HG03342 (cell line): ENCODE measurements around the gene RAB1B.
A peak's percentile ranks its signal among the peaks of the same experiment; 100 is the strongest.

ENCODE experiments used
- ATAC-seq: cut with Tn5 transposase; IDR thresholded peaks from one replicate; pipeline ENCODE4 v1.9.1; 2021; ENCODE audit warnings: mild to moderate bottlenecking, moderate library complexity; ENCODE audit not compliant: unreplicated experiment

Gene RAB1B

GRCh38 chr11:66268244-66268951 lies at the start of gene RAB1B:
Gene RAB1B (plus strand): TSS chr11:66268639. CDS start chr11:66268680, 41 bp downstream.
- peak; percentile 72 for ATAC-seq

GRCh38 chr11:66218846-66219620 lies 49.4 kb upstream of the RAB1B start:
- ATAC-seq, result no peak

- no peak for ATAC-seq
Measured at GRCh38 chr11:66219846-66220565, 48.4 kb upstream of the RAB1B start.

GRCh38 chr11:66220566-66220935 lies 47.9 kb upstream of the RAB1B start:
- no peak for ATAC-seq

GRCh38 chr11:66221012-66221411 lies 47.4 kb upstream of the RAB1B start:
- no peak for ATAC-seq

- no peak for ATAC-seq
Measured at GRCh38 chr11:66221726-66222236, 46.7 kb upstream of the RAB1B start.

GRCh38 chr11:66222358-66223149 lies 45.9 kb upstream of the RAB1B start:
- ATAC-seq, result peak; percentile 79

GRCh38 chr11:66224226-66224855 lies 44.1 kb upstream of the RAB1B start:
- ATAC-seq, result no peak

GRCh38 chr11:66225066-66225465 lies 43.4 kb upstream of the RAB1B start:
- ATAC-seq, result no peak

GRCh38 chr11:66226101-66226500 lies 42.3 kb upstream of the RAB1B start:
- ATAC-seq, result no peak

GRCh38 chr11:66227700-66228099 lies 40.7 kb upstream of the RAB1B start:
- ATAC-seq, result no peak

- no peak for ATAC-seq
Measured at GRCh38 chr11:66228521-66228920, 39.9 kb upstream of the RAB1B start.

- ATAC-seq, result no peak
Measured at GRCh38 chr11:66230156-66230555, 38.3 kb upstream of the RAB1B start.

GRCh38 chr11:66230978-66231377 lies 37.5 kb upstream of the RAB1B start:
- no peak for ATAC-seq

- no peak for ATAC-seq
Measured at GRCh38 chr11:66231561-66231960, 36.9 kb upstream of the RAB1B start.

GRCh38 chr11:66232769-66233168 lies 35.7 kb upstream of the RAB1B start:
- no peak for ATAC-seq

- no peak for ATAC-seq
Measured at GRCh38 chr11:66233301-66233700, 35.1 kb upstream of the RAB1B start.

GRCh38 chr11:66235141-66235540 lies 33.3 kb upstream of the RAB1B start:
- no peak for ATAC-seq

GRCh38 chr11:66237867-66238266 lies 30.6 kb upstream of the RAB1B start:
- no peak for ATAC-seq

- no peak for ATAC-seq
Measured at GRCh38 chr11:66238786-66239413, 29.5 kb upstream of the RAB1B start.
